GM12878 (cell line): Measurements from ENCODE around the gene SORBS1. TPM values are rescaled to one million over a fixed set of nuclear protein-coding genes. Genes with fewer than 3 reads are reported as not detected.

Experiments
- BCL3 ChIP-seq: IDR thresholded peaks from 2 replicates; pipeline ENCODE4 v1.6.1; 2011; ENCODE audit warnings: borderline replicate concordance, low read depth, mild to moderate bottlenecking, moderate library complexity, low read length; ENCODE audit not compliant: insufficient read depth, poor library complexity, severe bottlenecking
- BMI1 ChIP-seq: fragments of 450-650 bp; IDR thresholded peaks from 2 replicates; pipeline ENCODE4 v1.6.1; 2016; ENCODE audit warnings: mild to moderate bottlenecking, moderate library complexity, borderline replicate concordance
- GABPA ChIP-seq: IDR thresholded peaks from 2 replicates; pipeline ENCODE4 v1.6.1; 2014; ENCODE audit warnings: antibody characterized with exemption, low read depth, mild to moderate bottlenecking, inconsistent platforms
- MTA2 ChIP-seq: fragments of 450-650 bp; IDR thresholded peaks from 2 replicates; pipeline ENCODE4 v1.6.1; 2016; ENCODE audit warnings: low read depth, mild to moderate bottlenecking, moderate library complexity
- SIN3A ChIP-seq: IDR thresholded peaks from 2 replicates; pipeline ENCODE4 v1.6.1; 2012; ENCODE audit warnings: low read depth, low read length, improper control_type of control experiment
- STAT1 ChIP-seq: fragments of 450-650 bp; conservative IDR thresholded peaks from 2 replicates; pipeline ENCODE4 v1.6.1; 2014; ENCODE audit warnings: antibody characterized with exemption, mild to moderate bottlenecking
- TCF12 ChIP-seq: IDR thresholded peaks from 2 replicates; pipeline ENCODE4 v1.6.1; 2011; ENCODE audit warnings: low read depth, mild to moderate bottlenecking, low read length
- ZNF622 ChIP-seq: fragments of 450-650 bp; IDR thresholded peaks from 2 replicates; pipeline ENCODE4 v1.6.1; 2017; ENCODE audit warnings: mild to moderate bottlenecking, inconsistent platforms
- ZNF687 ChIP-seq: fragments of 450-650 bp; IDR thresholded peaks from 2 replicates; pipeline ENCODE4 v1.6.1; 2017; ENCODE audit warnings: mild to moderate bottlenecking, moderate library complexity
- polyA plus RNA-seq, 11 experiments: library from polyadenylated mRNA; depleted of rRNA in 4 of 11; unstranded in 6 of 11; stranded (reverse) in 5 of 11; fragments of >200 nt; fragmentation: Nextera tagmentation in 4 of 11; fragmentation: Illumina TruSeq in 1 of 11; extraction: Ambion mirVana in 4 of 11; extraction: Trizol in 1 of 11; gene quantifications; 1 replicate in 1 of 11; 2 replicates in 10 of 11; pipeline versions ENCODE4 v1.2.1 to v1.2.3, GENCODE V29; 2011 to 2016; ENCODE audit warnings: inconsistent platforms in 2 of 11, missing spikeins in 2 of 11, low read depth in 1 of 11
- total RNA-seq, 4 experiments: library from RNA; depleted of rRNA in 3 of 4; stranded (reverse); fragments of >200 nt in 3 of 4; fragmentation: Illumina TruSeq in 1 of 4; extraction: Trizol in 1 of 4; gene quantifications; 2 replicates each; pipeline versions ENCODE4 v1.2.1 to v1.2.3, GENCODE V29; 2013 to 2021

Gene SORBS1
- total and polyA plus RNA-seq, 10 of the 15 experiments (the other 5 are each of a cell fraction or from before 2014, with no cell fraction given) = 0.13 to 0.75 (median 0.39) TPM

- TF ChIP-seq SIN3A (no peak), ZNF622 (no peak), GABPA (no peak; the same call in 1 of the 2 replicates), STAT1 (no peak), ZNF687 (no peak), BCL3 (no peak), MTA2 (no peak), BMI1 (no peak), TCF12 (no peak)
- TF ChIP-seq, all 136 proteins: peak for 16
Observed at GRCh38 chr10:95561177-95561863, at the start of gene SORBS1 (continued).
